Central memory CD4-positive, alpha-beta T cell (primary cell): ENCODE measurements around the gene CYSRT1.

Experiments
- DNase-seq: peaks from one replicate; pipeline ENCODE4 v3.0.0; 2022

CYSRT1 gene

DNA sequence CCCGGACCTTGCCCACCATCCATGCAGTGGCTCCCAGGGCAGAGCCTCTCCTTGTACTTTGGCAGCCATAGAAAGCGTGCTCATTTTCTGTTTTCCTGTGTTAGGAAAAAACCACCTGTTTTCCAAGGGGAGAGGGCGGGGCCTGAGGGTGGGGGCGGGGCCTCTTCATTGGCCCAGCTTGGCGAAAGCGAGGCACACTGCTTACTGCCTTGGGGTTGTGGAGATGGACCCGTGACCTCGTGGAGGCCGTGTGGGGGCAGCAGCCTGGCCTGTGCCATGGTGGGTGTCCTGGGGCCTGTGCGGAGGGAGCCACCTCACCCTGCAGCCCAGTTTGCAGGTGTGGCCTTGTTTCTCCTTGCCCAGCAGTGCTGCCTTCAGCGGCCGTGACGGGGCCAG is 48.1 kb downstream of the CYSRT1 start:
- DNase-seq = no peak

DNA sequence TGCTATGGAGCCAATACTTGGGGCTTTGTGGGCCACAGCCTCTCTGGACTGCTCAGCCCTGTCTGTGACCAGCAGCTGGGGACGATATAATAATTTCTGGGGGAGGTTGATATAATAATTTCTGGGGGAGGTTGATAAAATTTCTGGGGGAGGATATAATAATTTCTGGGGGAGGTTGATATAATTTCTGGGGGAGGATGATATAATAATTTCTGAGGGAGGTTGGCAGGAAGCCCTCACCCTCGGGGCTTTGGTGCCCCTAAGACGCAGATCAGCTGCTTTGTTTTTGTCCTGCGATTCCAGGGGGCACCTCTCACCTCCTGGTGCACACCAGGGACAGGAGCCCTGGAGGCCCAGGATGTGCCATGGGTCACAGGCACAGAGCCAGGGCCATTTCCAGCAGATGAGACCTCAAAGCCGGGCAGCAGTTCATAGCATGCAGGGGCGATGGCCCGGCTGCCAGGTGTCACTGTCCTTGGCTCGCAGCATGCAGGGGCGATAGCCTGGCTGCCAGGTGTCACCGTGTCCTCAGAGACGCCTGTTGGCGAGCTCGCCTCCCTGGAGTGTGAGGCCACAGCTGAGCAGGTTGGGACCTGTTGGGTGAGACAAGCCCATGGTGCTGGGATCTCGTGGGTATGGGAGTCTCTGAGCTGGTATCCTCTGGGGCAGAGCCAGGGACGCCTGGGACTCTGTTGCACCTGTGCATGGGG is 48.8 kb downstream of the CYSRT1 start:
- no peak for DNase-seq

DNA sequence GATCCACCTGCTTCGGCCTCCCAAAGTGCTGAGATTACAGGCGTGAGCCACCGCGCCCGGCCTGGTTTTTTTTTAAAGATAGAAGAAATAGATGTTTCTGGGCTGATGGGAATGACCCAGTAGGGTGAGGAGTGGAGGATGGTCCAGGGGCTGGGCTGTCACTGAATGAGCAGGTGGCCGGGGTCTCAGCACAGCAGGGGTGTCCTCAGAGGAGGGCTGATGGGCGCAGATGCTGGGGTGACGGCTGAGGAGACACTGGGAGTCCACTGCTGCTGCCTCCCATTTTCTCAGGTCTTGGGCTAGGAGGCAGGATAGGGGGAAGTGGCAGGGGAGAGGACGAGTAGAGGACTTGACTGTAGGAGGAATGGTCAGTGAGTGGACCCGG is 50.2 kb downstream of the CYSRT1 start:
- DNase-seq = no peak
